ENCODE measurements around the gene LYRM7.
"Not testable (repeated sequence)": the region's sequence is repeated elsewhere in the genome, so short reads cannot be mapped to it uniquely, and the experiment has no call there.

The LYRM7 gene

DNA sequence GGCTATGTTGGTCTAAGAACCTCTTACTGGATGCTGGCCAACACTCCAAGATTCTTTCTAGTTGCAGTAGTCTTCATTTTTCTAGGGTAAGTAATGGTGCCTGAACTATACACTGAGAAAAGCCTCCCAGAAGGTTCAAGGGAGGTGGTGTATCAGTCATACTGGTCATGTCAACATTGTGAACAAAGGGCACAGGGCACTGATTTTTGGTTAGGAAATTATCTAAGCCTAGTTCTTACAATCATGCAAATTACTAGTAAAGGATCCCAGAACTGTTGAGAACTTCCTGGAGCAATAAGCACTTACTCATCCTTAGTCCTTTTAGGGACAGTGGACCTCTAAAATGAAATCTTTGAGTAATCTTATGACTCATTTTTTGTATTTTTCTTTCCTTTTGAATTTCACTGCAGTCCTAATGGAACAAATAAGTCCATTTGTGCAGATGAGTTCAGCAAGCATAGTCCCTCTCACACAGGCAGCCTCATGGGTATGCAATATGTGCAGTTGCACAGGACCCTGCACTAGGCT lies 72.0 kb downstream of the LYRM7 start:
- Mint-ChIP-seq H3K4me3 (no peak overlapping the region), H3K27me3 (no peaks in the 10 kb centered on the region), H3K36me3 (peaks cover 18% of the 10 kb centered on the region), H3K9me3 (no peaks in the 10 kb centered on the region), H3K27ac (no peak overlapping the region), H3K4me1 (peaks cover 2% of the 10 kb centered on the region)
- ATAC-seq (ENCODE audit: low read depth) (no peak), DNase-seq (ENCODE audit: low spot score in 2 of 2) (no peak)

DNA sequence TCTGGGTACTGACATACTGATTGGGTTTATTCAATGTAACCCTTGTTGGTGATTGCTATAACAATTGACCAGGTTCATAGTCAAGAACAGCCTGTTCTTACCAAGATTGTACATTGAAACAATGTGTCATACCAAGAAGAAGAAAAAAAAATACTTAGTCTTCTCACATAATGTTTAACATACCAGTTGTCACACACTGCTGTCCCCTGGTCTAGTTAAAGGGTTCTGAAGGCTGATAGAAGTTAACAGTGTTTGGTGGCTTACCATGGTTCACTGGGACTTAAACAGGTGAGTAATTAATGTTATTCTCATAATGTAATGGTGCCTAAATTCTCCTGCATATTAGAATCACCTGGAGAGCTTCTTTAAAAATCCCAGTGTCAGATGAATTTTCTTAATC lies 74.6 kb downstream of the LYRM7 start:
- Mint-ChIP-seq H3K36me3 (peaks cover 13% of the 10 kb centered on the region), H3K27me3 (no peaks in the 10 kb centered on the region), H3K4me3 (no peak overlapping the region), H3K9me3 (no peaks in the 10 kb centered on the region), H3K4me1 (peaks cover 20% of the 10 kb centered on the region), H3K27ac (no peak overlapping the region)
- ATAC-seq (ENCODE audit: low read depth) (no peak), DNase-seq (ENCODE audit: low spot score in 2 of 2) (no peak)

DNA sequence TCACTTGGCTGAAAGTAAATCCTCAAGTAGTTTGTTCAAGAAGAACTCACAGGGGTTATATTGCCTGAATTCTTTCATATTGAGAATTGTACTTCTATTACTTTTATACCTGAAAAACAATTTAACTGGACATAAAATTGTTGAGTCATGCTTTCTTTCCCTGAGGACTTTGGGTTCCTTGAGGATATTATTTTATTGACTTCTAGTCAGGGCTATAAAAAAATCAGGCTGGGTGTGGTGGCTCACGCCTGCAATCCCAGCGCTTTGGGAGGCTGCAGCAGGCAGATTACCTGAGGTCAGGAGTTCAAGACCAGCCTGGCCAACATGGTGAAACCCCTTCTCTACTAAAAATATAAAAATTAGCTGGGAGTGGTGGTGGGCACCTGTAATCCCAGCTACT lies 75.2 kb downstream of the LYRM7 start:
- Mint-ChIP-seq H3K4me1 (peaks cover 24% of the 10 kb centered on the region), H3K36me3 (peaks cover 13% of the 10 kb centered on the region), H3K9me3 (no peaks in the 10 kb centered on the region), H3K27me3 (no peaks in the 10 kb centered on the region), H3K4me3 (no peak overlapping the region), H3K27ac (no peak overlapping the region)
- DNase-seq (ENCODE audit: low spot score in 2 of 2) (no peak), ATAC-seq (ENCODE audit: low read depth) (no peak)

DNA sequence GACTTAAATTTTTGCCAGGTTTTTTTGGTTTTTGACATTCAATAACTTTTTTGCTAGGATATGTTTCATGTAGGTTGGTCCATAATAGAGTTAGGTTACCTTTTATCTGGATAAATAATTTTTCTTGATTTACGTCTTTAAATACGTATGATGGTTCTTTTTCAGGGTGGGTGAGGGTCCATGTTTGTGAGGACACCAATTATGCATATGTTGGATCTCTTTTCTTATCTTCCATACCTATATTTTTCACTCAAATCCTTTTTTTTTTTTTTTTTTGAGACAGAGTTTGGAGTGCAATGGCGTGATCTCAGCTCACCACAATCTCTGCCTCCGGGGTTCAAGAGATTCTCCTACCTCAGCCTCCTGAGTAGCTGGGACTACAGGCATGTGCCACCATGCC lies 75.8 kb downstream of the LYRM7 start:
- Mint-ChIP-seq H3K27me3 (no peaks in the 10 kb centered on the region), H3K36me3 (peaks cover 11% of the 10 kb centered on the region), H3K9me3 (no peaks in the 10 kb centered on the region), H3K4me1 (peaks cover 24% of the 10 kb centered on the region), H3K27ac (no peak overlapping the region), H3K4me3 (no peak overlapping the region)
- DNase-seq (ENCODE audit: low spot score in 2 of 2) (no peak), ATAC-seq (ENCODE audit: low read depth) (no peak)

DNA sequence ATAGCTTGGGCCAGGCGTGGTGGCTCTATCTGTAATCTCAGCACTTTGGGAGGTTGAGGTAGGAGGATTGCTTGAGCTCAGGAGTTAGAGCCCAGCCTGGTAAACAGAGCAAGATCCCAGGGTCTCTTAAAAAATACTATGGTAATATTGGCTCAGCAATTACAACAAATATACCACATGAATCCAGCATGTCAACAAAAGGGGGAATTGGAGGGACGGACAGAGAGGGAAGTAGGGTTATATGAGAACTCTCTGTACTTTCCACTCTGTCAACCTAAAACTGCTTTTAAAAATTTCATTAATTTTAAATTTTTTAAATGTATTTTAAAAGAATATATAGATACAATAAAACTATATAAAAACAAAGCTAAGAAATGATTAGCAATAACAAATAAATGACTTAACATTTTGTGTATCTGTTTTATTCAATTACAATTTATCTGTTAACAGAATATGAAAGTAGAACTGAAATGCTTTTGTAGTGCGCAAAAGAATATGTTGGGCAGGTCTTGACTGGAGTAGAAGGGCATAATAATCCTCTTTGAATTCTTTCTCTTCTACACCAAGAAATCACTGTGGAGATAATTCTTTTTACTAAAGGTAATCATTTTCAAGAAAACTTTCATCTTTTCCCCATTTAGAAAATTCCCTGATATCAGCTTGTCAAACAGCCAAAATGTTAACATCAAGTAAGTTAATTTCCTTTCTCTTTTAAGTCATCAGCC lies 80.2 kb downstream of the LYRM7 start:
- Mint-ChIP-seq H3K9me3 (no peaks in the 10 kb centered on the region), H3K4me1 (peaks cover 36% of the 10 kb centered on the region), H3K27ac (peak overlapping the region; percentile 97), H3K4me3 (peak overlapping the region; percentile 76), H3K27me3 (no peaks in the 10 kb centered on the region), H3K36me3 (peaks cover 8% of the 10 kb centered on the region)
- no peak for ATAC-seq (ENCODE audit: low read depth)
- no peak for DNase-seq (ENCODE audit: low spot score in 2 of 2)

DNA sequence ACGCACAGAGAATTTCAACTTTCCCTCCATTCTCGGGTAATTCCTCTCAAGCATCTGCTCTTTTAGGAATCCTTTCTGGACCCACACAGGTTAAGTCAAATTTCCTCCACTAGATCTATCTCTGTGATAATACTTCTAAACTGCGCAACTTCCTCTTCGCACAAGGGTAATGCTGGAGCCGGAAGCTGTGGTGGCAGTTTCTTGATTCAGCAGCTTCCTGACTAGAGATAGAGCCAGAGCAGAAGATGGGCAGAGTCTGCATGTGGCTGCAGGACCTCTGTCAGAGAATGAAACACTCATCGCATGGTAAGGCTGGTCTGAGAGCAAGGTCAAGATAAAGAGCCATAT lies 82.1 kb downstream of the LYRM7 start:
- peak overlapping the region; percentile 92 for H3K4me3 Mint-ChIP-seq
- H3K36me3 Mint-ChIP-seq, result peaks cover 6% of the 10 kb centered on the region
- H3K4me1 Mint-ChIP-seq, result peaks cover 44% of the 10 kb centered on the region
- H3K27me3 Mint-ChIP-seq, result no peaks in the 10 kb centered on the region
- H3K9me3 Mint-ChIP-seq, result no peaks in the 10 kb centered on the region
- ATAC-seq (ENCODE audit: low read depth) (peak; percentile 90), DNase-seq (ENCODE audit: low spot score in 2 of 2) (peak; percentile 57 to 74)
- H3K27ac Mint-ChIP-seq, result peak overlapping the region; percentile 97

DNA sequence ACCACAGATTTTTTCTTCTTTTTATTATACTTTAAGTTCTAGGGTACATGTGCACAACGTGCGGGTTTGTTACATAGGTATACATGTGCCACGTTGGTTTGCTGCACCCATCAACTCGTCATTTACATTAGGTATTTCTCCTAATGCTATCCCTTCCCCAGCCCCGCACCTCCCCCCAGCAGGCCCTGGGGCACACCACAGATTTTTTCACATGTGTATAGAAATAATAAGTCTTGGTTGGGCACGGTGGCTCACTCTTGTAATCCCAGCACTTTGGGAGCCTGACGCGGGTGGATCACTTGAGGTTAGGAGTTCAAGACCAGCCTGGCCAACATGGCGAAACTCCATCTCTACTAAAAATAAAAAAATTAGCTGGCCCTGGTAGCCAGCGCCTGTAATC lies 83.3 kb downstream of the LYRM7 start:
- peaks cover 10% of the 10 kb centered on the region for H3K36me3 Mint-ChIP-seq
- H3K27me3 Mint-ChIP-seq; ATAC-seq (ENCODE audit: low read depth); DNase-seq (ENCODE audit: low spot score in 2 of 2); H3K9me3 Mint-ChIP-seq: not testable (repeated sequence)
- H3K4me1 Mint-ChIP-seq, result peaks cover 48% of the 10 kb centered on the region
- peak overlapping the region; percentile 97 for H3K27ac Mint-ChIP-seq
- peak overlapping the region; percentile 63 for H3K4me3 Mint-ChIP-seq

DNA sequence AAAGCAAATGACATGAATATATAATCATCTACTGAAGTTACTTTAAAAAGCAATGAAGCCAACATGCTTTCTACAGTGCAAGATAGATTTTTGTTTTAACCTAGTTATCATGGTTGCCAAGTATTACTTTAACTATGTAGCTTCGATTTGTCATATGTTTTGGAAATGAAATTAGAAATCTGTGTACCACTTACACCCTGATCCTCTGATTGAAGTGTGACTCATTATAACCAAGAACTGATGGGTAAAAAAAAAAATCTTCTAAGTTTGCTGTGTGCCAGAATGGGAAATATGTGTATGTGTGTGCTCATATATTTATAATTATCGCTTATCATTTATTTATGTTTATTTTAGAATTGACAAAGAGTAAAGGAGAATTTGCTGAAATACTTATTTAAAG lies 84.0 kb downstream of the LYRM7 start:
- H3K9me3 Mint-ChIP-seq, result no peaks in the 10 kb centered on the region
- DNase-seq (ENCODE audit: low spot score in 2 of 2), result no peak
- no peak for ATAC-seq (ENCODE audit: low read depth)
- H3K36me3 Mint-ChIP-seq, result peaks cover 13% of the 10 kb centered on the region
- peak overlapping the region; percentile 97 for H3K27ac Mint-ChIP-seq
- no peaks in the 10 kb centered on the region for H3K27me3 Mint-ChIP-seq
- H3K4me1 Mint-ChIP-seq, result peaks cover 41% of the 10 kb centered on the region
- H3K4me3 Mint-ChIP-seq, result no peak overlapping the region

Measured in memory B cell (primary cell).